K562 (cell line): Measurements from ENCODE around the gene CHRDL1. TPM values are rescaled to one million over a fixed set of nuclear protein-coding genes. Genes with fewer than 3 reads are reported as not detected.

Source experiments
- ATAC-seq: fragments of 200-7000 bp; cut with Tn5 transposase; 3 replicates; pipeline ENCODE4 v1.9.1; 2020; ENCODE audit warnings: moderate library complexity
- BruUV-seq: library from RNA; stranded (reverse); fragments of 400-500 nt; replicated peaks from 2 replicates; lab custom pipeline; 2021; lab: Mats Ljungman, UMichigan
- CTCF ChIA-PET: fragments of 300-600 bp; formaldehyde crosslinking; extraction: SDS; loops from one replicate; lab custom pipeline; 2021; ENCODE audit warnings: low intra/inter-chr PET ratio; lab: Yijun Ruan, JAX
- POLR2A ChIA-PET: fragments of 300-600, 350-650 bp; sonication (Branson Sonifier 250); formaldehyde crosslinking; extraction: SDS; loops from one replicate; lab custom pipeline; 2021; ENCODE audit warnings: antibody characterized with exemption, inconsistent platforms; lab: Yijun Ruan, JAX
- DNase-seq, 4 experiments: peaks; one replicate each; pipeline versions ENCODE4 v3.0.0 to v3.0.0-alpha.2; 2011 to 2018; ENCODE audit warnings: low spot score in 3 of 4, mixed read lengths in 3 of 4; ENCODE audit errors: extremely low read depth in 1 of 4
- FAIRE-seq: peaks from 2 replicates; lab custom pipeline; 2011; peaks lifted over from hg19 to GRCh38; lab: Jason Lieb, UNC
- H2AFZ ChIP-seq: 2 replicates; pipeline ENCODE4 v1.6.0; 2011; ENCODE audit warnings: low read depth, low read length, control low read depth, inconsistent platforms
- H3K27ac ChIP-seq: fragments of 200-600 bp; 3 replicates; pipeline ENCODE4 v1.8.0; 2011; ENCODE audit warnings: low read depth, mild to moderate bottlenecking, control low read depth, inconsistent platforms, low read length, moderate library complexity, mixed read lengths; ENCODE audit errors: extremely low read depth
- H3K27me3 ChIP-seq, 2 experiments: fragments of 300-600 bp in 1 of 2; 2 replicates in 1 of 2; 3 replicates in 1 of 2; pipeline versions ENCODE4 v1.6.0 to v1.8.0; 2011; ENCODE audit warnings: inconsistent platforms in 2 of 2, low read length in 2 of 2, mild to moderate bottlenecking in 1 of 2, mixed read lengths in 1 of 2, moderate library complexity in 1 of 2; ENCODE audit not compliant: control insufficient read depth in 2 of 2, insufficient read depth in 2 of 2
- H3K36me3 ChIP-seq: fragments of 300-600 bp; 3 replicates; pipeline ENCODE4 v1.8.0; 2011; ENCODE audit warnings: mild to moderate bottlenecking, low read length, inconsistent platforms; ENCODE audit not compliant: control insufficient read depth, insufficient read depth
- H3K4me1 ChIP-seq, 2 experiments: fragments of 200-600 bp in 1 of 2; replicated peaks in 1 of 2; 2 replicates in 1 of 2; 3 replicates in 1 of 2; pipeline versions ENCODE4 v1.5.1 to v1.8.0; 2011; ENCODE audit warnings: inconsistent platforms in 2 of 2, low read length in 2 of 2, mild to moderate bottlenecking in 1 of 2, mixed read lengths in 1 of 2, moderate library complexity in 1 of 2; ENCODE audit not compliant: control insufficient read depth in 2 of 2, insufficient read depth in 2 of 2
- H3K4me2 ChIP-seq: 2 replicates; pipeline ENCODE4 v1.6.1; 2011; ENCODE audit warnings: low read length, control low read depth, inconsistent platforms, mixed read lengths; ENCODE audit not compliant: insufficient read depth
- H3K4me3 ChIP-seq: fragments of 200-600 bp; sonication (generic), shearing (Covaris generic); 2 replicates; pipeline ENCODE4 v1.5.1; 2016; ENCODE audit warnings: control low read depth, inconsistent platforms
- H3K79me2 ChIP-seq: fragments of 200-600 bp; 3 replicates; pipeline ENCODE4 v1.8.0; 2011; ENCODE audit warnings: low read length, inconsistent platforms; ENCODE audit not compliant: control insufficient read depth, insufficient read depth
- H3K9ac ChIP-seq, 2 experiments: 2 replicates each; pipeline versions ENCODE4 v1.6.0 to v1.6.1; 2011; ENCODE audit warnings: low read depth in 2 of 2, low read length in 2 of 2, control low read depth in 1 of 2, inconsistent platforms in 1 of 2, mild to moderate bottlenecking in 1 of 2, mixed read lengths in 1 of 2; ENCODE audit not compliant: insufficient read depth in 1 of 2
- H3K9me1 ChIP-seq: one replicate; pipeline ENCODE4 v1.6.0; 2011; ENCODE audit warnings: inconsistent platforms, mild to moderate bottlenecking, low read length, moderate library complexity; ENCODE audit not compliant: control insufficient read depth, insufficient read depth
- H3K9me3 ChIP-seq: replicated peaks from 2 replicates; pipeline ENCODE4 v1.5.1; 2011; ENCODE audit warnings: low read depth, low read length, inconsistent platforms; ENCODE audit not compliant: control insufficient read depth, insufficient read depth
- H4K20me1 ChIP-seq: replicated peaks from 2 replicates; pipeline ENCODE4 v1.6.1; 2011; ENCODE audit warnings: low read length, inconsistent platforms, mixed read lengths; ENCODE audit not compliant: control insufficient read depth, insufficient read depth
- EWSR1 ChIP-seq: fragments of 450-650 bp; IDR thresholded peaks from 2 replicates; pipeline ENCODE4 v1.6.1; 2018; ENCODE audit warnings: borderline replicate concordance, mild to moderate bottlenecking, low read depth, moderate library complexity; ENCODE audit not compliant: partially characterized antibody
- HDAC2 ChIP-seq: fragments of 450-650 bp; IDR thresholded peaks from 2 replicates; pipeline ENCODE4 v1.6.1; 2016; ENCODE audit warnings: mild to moderate bottlenecking
- JUNB ChIP-seq: fragments of 450-650 bp; formaldehyde crosslinking; conservative IDR thresholded peaks from 2 replicates; pipeline ENCODE4 v1.4.0; 2020; ENCODE audit warnings: mild to moderate bottlenecking
- MCM2 ChIP-seq: fragments of 450-650 bp; IDR thresholded peaks from 2 replicates; pipeline ENCODE4 v1.6.1; 2017; ENCODE audit warnings: low read depth, mild to moderate bottlenecking
- NFXL1 ChIP-seq: fragments of 450-650 bp; formaldehyde crosslinking; IDR thresholded peaks from 2 replicates; pipeline ENCODE4 v1.4.0; 2021; ENCODE audit warnings: mild to moderate bottlenecking
- ZNF316 ChIP-seq: fragments of 450-650 bp; IDR thresholded peaks from 2 replicates; pipeline ENCODE4 v1.6.1; 2016
- ZNF668 ChIP-seq: fragments of 250-450 bp; sonication (Bioruptor Pico); IDR thresholded peaks from 2 replicates; pipeline ENCODE4 v1.8.0; 2022; ENCODE audit warnings: mild to moderate bottlenecking, inconsistent platforms
- ZNF717 ChIP-seq: fragments of 250-450 bp; sonication (Bioruptor Pico); IDR thresholded peaks from 2 replicates; pipeline ENCODE4 v1.5.0; 2021
- WGBS: fragments of 100-300 bp; shearing (Covaris generic); methylation state at CpG from one replicate; pipeline ENCODE4 v1.1.6; 2016; ENCODE audit warnings: low coverage, mixed read lengths; ENCODE audit not compliant: insufficient coverage; ENCODE audit errors: missing lambda C conversion rate; 5-methylcytosine and 5-hydroxymethylcytosine counted together
- in situ Hi-C: fragments of 300-500 bp; cut with MboI; formaldehyde crosslinking; loops from 4 replicates; pipeline ENCODE4 v1.15.0; 2018; ENCODE audit warnings: inconsistent platforms, mixed read lengths
- intact Hi-C: fragments of 100-400 bp; cut with micrococcal nuclease; formaldehyde crosslinking; loops from 2 replicates; pipeline ENCODE4 v1.14.2; 2022
- polyA plus RNA-seq, 8 experiments: library from polyadenylated mRNA; depleted of rRNA in 4 of 8; stranded (reverse) in 5 of 8; unstranded in 3 of 8; fragments of >200 nt; fragmentation: Nextera tagmentation in 2 of 8; fragmentation: Illumina TruSeq in 1 of 8; extraction: Ambion mirVana in 2 of 8; extraction: Trizol in 1 of 8; gene quantifications; 2 replicates each; pipeline versions ENCODE4 v1.2.1 to v1.2.3, GENCODE V29; 2011 to 2014; ENCODE audit warnings: inconsistent platforms in 1 of 8, missing spikeins in 1 of 8
- total RNA-seq, 7 experiments: library from RNA; depleted of rRNA in 6 of 7; stranded (reverse); fragments of >200 nt in 6 of 7; fragmentation: Illumina TruSeq in 2 of 7; extraction: Trizol in 2 of 7; gene quantifications; 2 replicates each; pipeline versions ENCODE4 v1.2.1 to v1.2.3, GENCODE V29; 2011 to 2021; ENCODE audit warnings: low replicate concordance in 1 of 7

Gene CHRDL1
- total and polyA plus RNA-seq, 9 of the 15 experiments (the other 6 are each of a cell fraction or from before 2014, with no cell fraction given): not detected

DNA sequence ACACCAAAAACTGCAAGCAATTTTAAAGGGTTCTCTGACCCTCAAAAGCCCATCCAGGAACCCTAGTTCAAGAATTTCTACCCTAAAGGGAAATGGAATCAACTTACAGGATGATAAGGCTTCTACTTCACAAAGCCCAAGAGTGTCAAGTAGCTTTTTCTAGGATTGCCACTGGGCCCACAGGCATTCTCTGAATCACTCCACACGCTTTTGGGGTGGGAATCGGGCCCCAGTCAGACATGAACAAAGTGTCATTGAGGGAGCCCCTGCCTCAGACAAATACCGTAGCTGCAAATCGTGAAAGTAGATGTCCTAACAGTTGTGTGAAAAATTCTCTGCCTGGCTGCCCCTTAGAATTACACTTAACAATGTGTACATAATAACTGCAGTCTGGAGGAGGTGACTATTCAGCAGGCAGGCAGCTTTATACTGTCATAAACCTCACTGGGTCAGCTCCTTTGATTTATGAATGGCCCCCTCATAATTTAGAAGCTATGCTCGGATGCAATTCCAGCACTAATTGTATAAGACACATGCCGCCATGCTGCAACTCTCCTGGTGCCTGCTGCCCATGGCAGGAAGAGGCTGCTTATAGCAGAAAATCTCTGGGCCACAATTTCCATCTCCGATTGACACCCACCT lies 36.7 kb downstream of the CHRDL1 start:
- Histone ChIP-seq H3K27me3 (no peaks in the 10 kb centered on the region), H4K20me1 (no peaks in the 10 kb centered on the region), H3K9ac (no peak overlapping the region), H3K4me1 (no peaks in the 10 kb centered on the region), H2AFZ (no peak overlapping the region), H3K9me1 (no peaks in the 10 kb centered on the region), H3K9me3 (no peaks in the 10 kb centered on the region), H3K27ac (no peak overlapping the region), H3K4me2 (no peak overlapping the region), H3K36me3 (no peaks in the 10 kb centered on the region), H3K79me2 (no peaks in the 10 kb centered on the region), H3K4me3 (no peak overlapping the region)
- in situ Hi-C loops (no loop called here), intact Hi-C loops (no loop called here)
- no peak for DNase-seq
- no peak for FAIRE-seq
- BruUV-seq: no TSS peak
- TF ChIP-seq EWSR1 (no peak), HDAC2 (no peak), ZNF316 (no peak), ZNF668 (CRISPR knock-in tag) (no peak), ZNF717 (CRISPR knock-in tag) (no peak), NFXL1 (CRISPR knock-in tag) (no peak), MCM2 (no peak), JUNB (CRISPR knock-in tag) (no peak)
- ATAC-seq: no peak
- 0% methylated on average over 7 of the region's 7 CpGs for WGBS
- ChIA-PET POLR2A (no interaction called here), CTCF (no interaction called here)
